Measurements from ENCODE around the gene TBPL1.

GRCh38 chr6:133918208-133918930, 34.7 kb upstream of the TBPL1 start:
- TF ChIP-seq CTCF (IDR thresholded peaks at IDR 0.05) (no peak), REST (IDR thresholded peaks at IDR 0.05; ENCODE audit: insufficient read depth in 1 of 2, low read depth in 2 of 2, low read length in 1 of 2) (no peak), POLR2AphosphoS5 (IDR thresholded peaks at IDR 0.05; ENCODE audit: low read depth, low read length) (no peak), TCF7L2 (IDR thresholded peaks at IDR 0.05; ENCODE audit: low read depth, low read length) (no peak)
